Right atrium auricular region (tissue), 2 donors: ENCODE measurements around the gene GALNT16. TPM values are rescaled to one million over a fixed set of nuclear protein-coding genes. Genes with fewer than 3 reads are reported as not detected.

ENCODE experiments used
- DNase-seq: peaks from one replicate; pipeline ENCODE4 v3.0.0-alpha.2; 2019; ENCODE audit warnings: low spot score
- H3K27ac ChIP-seq, 2 donors: fragments of 200-600 bp; sonication (generic); 1 replicate in 1 of 2; 2 replicates in 1 of 2; pipeline ENCODE4 v1.5.1; 2016 to 2019
- H3K27me3 ChIP-seq, 2 donors: fragments of 200-600 bp; sonication (generic); one replicate each; pipeline versions ENCODE4 v1.5.1 to v1.6.0; 2017 to 2019
- H3K36me3 ChIP-seq: fragments of 200-600 bp; sonication (generic); one replicate; pipeline ENCODE4 v1.5.1; 2016
- H3K4me1 ChIP-seq, 2 donors: fragments of 200-600 bp; sonication (generic); one replicate each; pipeline versions ENCODE4 v1.5.1 to v1.6.0; 2017 to 2019
- H3K4me3 ChIP-seq, 2 donors: fragments of 200-600 bp; sonication (generic); 1 replicate in 1 of 2; 2 replicates in 1 of 2; pipeline ENCODE4 v1.5.1; 2017 to 2019; ENCODE audit warnings: mild to moderate bottlenecking in 1 of 2, moderate library complexity in 1 of 2
- H3K9me3 ChIP-seq, 2 donors: fragments of 200-600 bp; sonication (generic); one replicate each; pipeline ENCODE4 v1.5.1; 2019
- CTCF ChIP-seq, 2 donors: fragments of 200-600 bp; sonication (generic); IDR thresholded peaks; one replicate each; pipeline ENCODE4 v1.5.1; 2019; ENCODE audit warnings: antibody characterized with exemption in 2 of 2
- total RNA-seq, 2 donors: library from RNA; depleted of rRNA; stranded (reverse); fragments of >200 nt; gene quantifications; one replicate each; pipeline ENCODE4 v1.1.0, GENCODE V29; 2016

Gene GALNT16
- total RNA-seq, 2 donors from 2014 or later: 17.9 to 56.8 TPM

DNA sequence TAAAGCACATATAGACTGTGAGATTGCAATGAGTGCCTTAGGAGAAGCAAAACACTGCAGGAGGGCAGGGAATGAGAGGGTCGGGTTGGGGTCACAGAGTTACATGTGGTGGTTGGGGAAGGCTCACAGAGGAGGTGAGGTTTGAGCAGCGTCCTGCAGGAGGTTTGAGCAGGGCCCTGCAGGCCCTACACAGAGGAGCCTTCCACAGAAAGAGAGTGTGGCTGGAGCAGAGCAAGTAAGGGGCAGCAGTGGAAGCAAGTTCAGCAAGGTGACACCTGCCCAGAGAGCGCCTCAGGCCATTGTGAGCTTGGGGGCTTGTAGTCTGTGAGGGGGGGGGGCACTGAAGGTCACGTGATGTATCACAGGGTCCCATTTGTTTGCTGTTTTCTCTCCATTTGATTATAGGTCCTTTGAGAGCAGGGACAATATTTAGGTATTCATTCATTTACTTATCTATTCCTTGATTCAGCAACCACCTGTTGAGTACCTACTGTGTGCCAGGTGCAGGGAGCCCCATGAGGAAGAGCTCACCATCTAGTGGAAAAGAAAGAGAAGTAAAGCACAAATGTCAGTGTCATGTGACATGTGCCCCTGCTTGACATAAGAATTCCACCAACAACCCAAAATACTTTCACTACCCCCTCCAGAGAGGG is 56.6 kb downstream of the GALNT16 start:
- Histone ChIP-seq H3K4me3 (no peak overlapping the region), H3K27ac (peak overlapping the region; percentile 71 to 76), H3K36me3 (no peaks in the 10 kb centered on the region), H3K9me3 (no peaks in the 10 kb centered on the region), H3K4me1 (peaks cover 4 to 48% of the 10 kb centered on the region in 2 donors), H3K27me3 (no peaks in the 10 kb centered on the region)
- DNase-seq: no peak
- TF ChIP-seq CTCF (IDR thresholded peaks at IDR 0.05): no peak

DNA sequence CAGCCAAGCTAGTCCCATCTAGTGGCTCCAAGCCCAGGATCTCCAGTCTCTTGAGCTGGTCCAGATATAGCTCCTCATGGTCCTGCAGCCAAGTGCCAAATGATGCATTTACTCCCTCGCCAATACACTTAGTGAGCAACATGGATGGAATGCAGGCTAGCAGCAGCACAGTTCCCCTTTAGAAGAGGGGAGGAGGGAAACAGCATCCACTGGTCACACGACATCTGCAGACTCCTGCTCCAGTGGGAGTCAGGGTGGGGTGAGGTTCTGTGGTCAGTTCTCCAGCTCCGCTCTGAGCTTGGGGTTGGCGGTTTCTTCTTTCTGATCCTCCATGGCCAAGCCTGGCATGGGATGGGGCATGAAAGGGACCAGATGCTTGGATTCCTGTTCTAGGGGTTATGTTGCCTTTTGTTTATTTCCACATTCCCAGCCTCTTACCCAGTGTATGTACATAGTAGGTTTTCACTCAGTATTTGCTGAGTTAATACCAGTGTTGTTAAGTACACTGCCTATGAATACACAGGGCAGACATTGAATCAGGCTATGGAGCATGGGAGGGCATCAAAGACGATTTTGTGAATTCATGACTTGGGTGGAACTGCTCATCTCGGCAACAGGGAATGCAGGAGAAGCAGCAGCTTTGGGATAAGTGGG is 57.3 kb downstream of the GALNT16 start:
- H3K27ac ChIP-seq: peak overlapping the region; percentile 71 to 76
- TF ChIP-seq CTCF (IDR thresholded peaks at IDR 0.05): no peak
- peaks cover 4 to 48% of the 10 kb centered on the region in 2 donors for H3K4me1 ChIP-seq
- H3K9me3 ChIP-seq: no peaks in the 10 kb centered on the region
- no peaks in the 10 kb centered on the region for H3K36me3 ChIP-seq
- H3K27me3 ChIP-seq: no peaks in the 10 kb centered on the region
- DNase-seq: peak; percentile 82
- no peak overlapping the region for H3K4me3 ChIP-seq

DNA sequence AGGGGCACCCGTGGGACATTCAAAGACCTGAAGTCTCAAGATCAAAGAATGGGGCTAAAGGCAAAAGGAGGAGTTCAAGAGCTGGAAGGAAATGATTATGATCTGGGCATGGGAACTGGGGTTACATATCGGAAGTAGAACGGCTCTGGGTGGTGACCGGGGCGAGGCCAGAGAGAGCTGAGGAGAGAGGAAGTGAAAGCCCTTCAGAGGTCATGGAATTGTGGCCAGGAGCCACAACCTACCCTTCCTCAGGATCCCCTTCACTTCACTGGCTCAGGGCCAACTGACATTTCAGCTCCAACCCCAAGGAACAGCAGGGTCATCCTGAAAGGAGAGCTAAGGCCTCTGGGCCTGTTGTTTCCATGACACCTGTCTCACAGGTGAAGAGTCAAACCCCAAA is 57.8 kb downstream of the GALNT16 start:
- TF ChIP-seq CTCF (IDR thresholded peaks at IDR 0.05): no peak
- Histone ChIP-seq H3K27me3 (no peaks in the 10 kb centered on the region), H3K36me3 (no peaks in the 10 kb centered on the region), H3K27ac (peak overlapping the region; percentile 71 to 76), H3K4me1 (peaks cover 4 to 45% of the 10 kb centered on the region in 2 donors), H3K4me3 (no peak overlapping the region), H3K9me3 (no peaks in the 10 kb centered on the region)
- no peak for DNase-seq

GRCh38 chr14:69318241-69318640 is 58.3 kb downstream of the GALNT16 start:
- Histone ChIP-seq H3K9me3 (no peaks in the 10 kb centered on the region), H3K27me3 (no peaks in the 10 kb centered on the region), H3K4me1 (peaks cover 4 to 41% of the 10 kb centered on the region in 2 donors), H3K27ac (peak overlapping the region; percentile 71 to 76), H3K36me3 (no peaks in the 10 kb centered on the region), H3K4me3 (no peak overlapping the region)
- no peak for TF ChIP-seq CTCF (IDR thresholded peaks at IDR 0.05)
- DNase-seq: no peak

GRCh38 chr14:69318901-69319475 is 59.0 kb downstream of the GALNT16 start:
- no peak for DNase-seq
- peaks cover 4 to 41% of the 10 kb centered on the region in 2 donors for H3K4me1 ChIP-seq
- H3K36me3 ChIP-seq: no peaks in the 10 kb centered on the region
- no peak for TF ChIP-seq CTCF (IDR thresholded peaks at IDR 0.05)
- H3K27ac ChIP-seq: no peak overlapping the region
- H3K9me3 ChIP-seq: no peaks in the 10 kb centered on the region
- H3K27me3 ChIP-seq: no peaks in the 10 kb centered on the region
- no peak overlapping the region for H3K4me3 ChIP-seq
